OCI-LY7 (cell line): Measurements from ENCODE around the gene C11orf97. TPM values are rescaled to one million over a fixed set of nuclear protein-coding genes. Genes with fewer than 3 reads are reported as not detected.
"Not testable (repeated sequence)": the region's sequence is repeated elsewhere in the genome, so short reads cannot be mapped to it uniquely, and the experiment has no call there.

ENCODE experiments used
- BruUV-seq: library from RNA; stranded (reverse); fragments of 400-500 nt; replicated peaks from 2 replicates; lab custom pipeline; 2021; lab: Mats Ljungman, UMichigan
- CTCF ChIA-PET: fragments of 300-600 bp; sonication (Branson Sonifier 250); formaldehyde crosslinking; loops from one replicate; lab custom pipeline; 2022; ENCODE audit warnings: antibody characterized with exemption; ENCODE audit not compliant: unreplicated experiment; lab: Charles Lee
- POLR2A ChIA-PET: fragments of 300-600 bp; sonication (Branson Sonifier 250); formaldehyde crosslinking; loops from one replicate; lab custom pipeline; 2022; ENCODE audit warnings: antibody characterized with exemption; lab: Charles Lee
- DNase-seq: peaks from one replicate; pipeline ENCODE4 v3.0.0-alpha.2; 2015; ENCODE audit warnings: low spot score
- H2AFZ ChIP-seq: fragments of 200-600 bp; sonication (generic), shearing (Covaris generic); 2 replicates; pipeline ENCODE4 v1.6.1; 2014; ENCODE audit warnings: mild to moderate bottlenecking, antibody characterized with exemption, low read length, moderate library complexity
- H3K27ac ChIP-seq: fragments of 200-600 bp; sonication (generic); 2 replicates; pipeline ENCODE4 v1.5.1; 2014; ENCODE audit warnings: mixed run types, low read depth, mild to moderate bottlenecking, moderate library complexity, low read length, inconsistent platforms; ENCODE audit not compliant: poor library complexity, severe bottlenecking
- H3K36me3 ChIP-seq: fragments of 200-600 bp; sonication (generic); 2 replicates; pipeline ENCODE4 v1.6.1; 2014; ENCODE audit warnings: mild to moderate bottlenecking, antibody characterized with exemption, low read length, moderate library complexity, mixed read lengths; ENCODE audit not compliant: insufficient read depth
- H3K4me1 ChIP-seq: fragments of 200-600 bp; sonication (generic); 2 replicates; pipeline ENCODE4 v1.5.1; 2014; ENCODE audit warnings: mild to moderate bottlenecking, low read length; ENCODE audit not compliant: insufficient read depth, poor library complexity, severe bottlenecking
- H3K4me2 ChIP-seq: fragments of 200-600 bp; sonication (generic); 2 replicates; pipeline ENCODE4 v1.6.1; 2014; ENCODE audit warnings: mild to moderate bottlenecking, low read length
- H3K4me3 ChIP-seq: fragments of 200-600 bp; sonication (generic); 2 replicates; pipeline ENCODE4 v1.5.1; 2014; ENCODE audit warnings: mild to moderate bottlenecking, low read depth, low read length; ENCODE audit not compliant: poor library complexity, severe bottlenecking
- H3K79me2 ChIP-seq: fragments of 200-600 bp; sonication (generic); 2 replicates; pipeline ENCODE4 v1.6.1; 2016; ENCODE audit warnings: low read depth, mild to moderate bottlenecking, low read length, moderate library complexity, mixed read lengths; ENCODE audit not compliant: insufficient read depth
- H3K9me2 ChIP-seq: fragments of 200-600 bp; sonication (generic); 2 replicates; pipeline ENCODE4 v1.6.1; 2016; ENCODE audit warnings: mild to moderate bottlenecking, low read length, mixed read lengths; ENCODE audit not compliant: insufficient read depth
- H3K9me3 ChIP-seq: fragments of 200-600 bp; sonication (generic); 2 replicates; pipeline ENCODE4 v1.6.1; 2014; ENCODE audit warnings: mild to moderate bottlenecking, mixed run types, low read length, mixed read lengths
- H4K20me1 ChIP-seq: fragments of 200-600 bp; sonication (generic); 2 replicates; pipeline ENCODE4 v1.6.1; 2014; ENCODE audit warnings: mild to moderate bottlenecking, antibody characterized with exemption, low read length, moderate library complexity, mixed read lengths; ENCODE audit not compliant: insufficient read depth
- EZH2phosphoT487 ChIP-seq: fragments of 200-600 bp; sonication (generic); IDR thresholded peaks from 2 replicates; pipeline ENCODE4 v1.6.1; 2018; ENCODE audit warnings: low read depth, borderline replicate concordance, mild to moderate bottlenecking, mixed run types, antibody characterized with exemption, low read length, moderate library complexity, mixed read lengths
- intact Hi-C: fragments of 100-400 bp; cut with micrococcal nuclease; formaldehyde crosslinking; loops from one replicate; pipeline ENCODE4 v1.10.0; 2022; ENCODE audit not compliant: unreplicated experiment
- total RNA-seq, 2 experiments: library from RNA; depleted of rRNA in 1 of 2; stranded (reverse); fragments of >200 nt in 1 of 2; shearing (Covaris generic) in 1 of 2; gene quantifications; 2 replicates each; pipeline ENCODE4 v1.2.3, GENCODE V29; 2014 to 2022
- TF ChIP-seq, protein P1 (sequence below): fragments of 200-600 bp; sonication (generic); conservative IDR thresholded peaks from 2 replicates; pipeline ENCODE4 v1.5.1; 2014; ENCODE audit warnings: mild to moderate bottlenecking, antibody characterized with exemption, low read length, moderate library complexity, mixed read lengths

The C11orf97 gene
- total RNA-seq, 2 experiments from 2014 or later: not detected

DNA sequence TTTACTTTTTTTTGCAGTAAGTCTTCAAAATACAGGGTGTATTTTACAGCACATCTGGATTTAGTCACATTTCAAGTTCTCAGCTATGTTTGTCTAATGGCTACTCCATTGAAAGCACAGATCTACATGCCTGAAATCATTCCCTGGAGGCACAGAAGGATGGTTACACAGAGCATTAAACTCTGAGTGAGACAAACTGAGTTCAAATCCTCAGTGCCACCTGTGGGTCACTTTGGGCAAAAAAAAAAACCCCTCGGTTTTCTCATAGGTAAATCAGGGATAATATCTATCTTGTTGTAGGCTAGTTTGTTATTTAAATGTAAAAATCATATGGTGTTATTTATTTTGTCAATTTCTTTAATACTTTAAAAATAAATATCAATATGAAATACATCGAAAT lies 10.7 kb upstream of the C11orf97 start:
- ChIA-PET POLR2A (interaction anchor here (0.6 to 0.9 kb wide), 5 partner anchors 9 to 761 kb away, joined by 3 to 5 read pairs (median 3); no protein-coding TSS in a partner anchor), CTCF (no interaction called here)
- Histone ChIP-seq H3K4me1 (no peaks in the 10 kb centered on the region), H3K9me3 (no peaks in the 10 kb centered on the region), H3K4me3 (no peak overlapping the region), H2AFZ (no peak overlapping the region), H3K36me3 (peaks cover 46% of the 10 kb centered on the region), H3K79me2 (no peaks in the 10 kb centered on the region), H3K27ac (no peak overlapping the region), H3K4me2 (no peak overlapping the region), H4K20me1 (no peaks in the 10 kb centered on the region; the same call in 1 of the 2 replicates), H3K9me2 (no peaks in the 10 kb centered on the region)
- intact Hi-C loops: loop anchor here (10.0 kb wide), 1 partner anchor 577 kb away; no protein-coding TSS in a partner anchor
- TF ChIP-seq, protein P1, sequence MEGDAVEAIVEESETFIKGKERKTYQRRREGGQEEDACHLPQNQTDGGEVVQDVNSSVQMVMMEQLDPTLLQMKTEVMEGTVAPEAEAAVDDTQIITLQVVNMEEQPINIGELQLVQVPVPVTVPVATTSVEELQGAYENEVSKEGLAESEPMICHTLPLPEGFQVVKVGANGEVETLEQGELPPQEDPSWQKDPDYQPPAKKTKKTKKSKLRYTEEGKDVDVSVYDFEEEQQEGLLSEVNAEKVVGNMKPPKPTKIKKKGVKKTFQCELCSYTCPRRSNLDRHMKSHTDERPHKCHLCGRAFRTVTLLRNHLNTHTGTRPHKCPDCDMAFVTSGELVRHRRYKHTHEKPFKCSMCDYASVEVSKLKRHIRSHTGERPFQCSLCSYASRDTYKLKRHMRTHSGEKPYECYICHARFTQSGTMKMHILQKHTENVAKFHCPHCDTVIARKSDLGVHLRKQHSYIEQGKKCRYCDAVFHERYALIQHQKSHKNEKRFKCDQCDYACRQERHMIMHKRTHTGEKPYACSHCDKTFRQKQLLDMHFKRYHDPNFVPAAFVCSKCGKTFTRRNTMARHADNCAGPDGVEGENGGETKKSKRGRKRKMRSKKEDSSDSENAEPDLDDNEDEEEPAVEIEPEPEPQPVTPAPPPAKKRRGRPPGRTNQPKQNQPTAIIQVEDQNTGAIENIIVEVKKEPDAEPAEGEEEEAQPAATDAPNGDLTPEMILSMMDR: 0 out of 2 replicates have a peak, but pooled peaks have one; percentile 23
- no peak for TF ChIP-seq EZH2phosphoT487
- BruUV-seq: no TSS peak
- DNase-seq: no peak

DNA sequence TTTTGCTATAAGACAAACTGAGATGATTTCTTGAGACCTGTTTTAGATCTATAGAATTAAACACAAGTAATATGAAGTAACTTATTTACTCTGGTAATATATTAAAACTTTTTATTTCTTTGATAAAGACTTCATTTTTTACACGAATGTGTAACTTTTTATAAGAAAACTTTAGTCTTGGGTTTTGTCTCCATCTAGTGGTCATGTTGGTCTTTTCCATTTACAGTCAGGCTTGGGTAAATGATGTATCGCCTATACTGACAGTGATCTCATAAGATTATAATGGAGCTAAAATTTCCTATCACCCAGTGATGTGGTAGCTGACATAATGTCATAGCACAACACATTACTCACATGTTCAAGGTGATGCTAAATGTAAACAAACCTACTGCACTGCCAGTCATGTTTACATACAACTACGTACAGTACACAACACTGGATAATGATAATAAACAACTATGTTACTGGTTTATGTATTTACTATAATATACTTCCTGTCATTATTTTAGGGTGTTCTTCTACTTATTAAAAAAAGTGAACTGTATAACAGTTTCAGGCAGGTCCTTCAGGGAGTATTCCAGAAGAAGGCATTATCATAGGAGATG lies 7.5 kb upstream of the C11orf97 start:
- Histone ChIP-seq H3K9me2 (no peaks in the 10 kb centered on the region), H3K4me2 (no peak overlapping the region), H3K4me3 (no peak overlapping the region), H4K20me1 (no peaks in the 10 kb centered on the region; the same call in 1 of the 2 replicates), H2AFZ (no peak overlapping the region), H3K79me2 (no peaks in the 10 kb centered on the region), H3K4me1 (no peaks in the 10 kb centered on the region), H3K36me3 (peaks cover 14% of the 10 kb centered on the region), H3K9me3 (no peaks in the 10 kb centered on the region), H3K27ac (no peak overlapping the region)
- ChIA-PET CTCF (interaction anchor here (0.5 kb wide), 1 partner anchor 468 kb away, joined by 4 read pairs; the partner anchor contains the start of gene CWC15), POLR2A (interaction anchor here (0.6 to 1.0 kb wide), 3 partner anchors 11 to 606 kb away, joined by 3 to 4 read pairs (median 4); partner anchors contain the start of genes ANKRD49 and MRE11)
- TF ChIP-seq, protein P1: peak; percentile 92
- TF ChIP-seq EZH2phosphoT487: no peak
- BruUV-seq: no TSS peak
- intact Hi-C loops: loop anchor here (1.0 to 10.0 kb wide), 3 partner anchors 180 to 580 kb away; no protein-coding TSS in a partner anchor
- peak; percentile 64 for DNase-seq

DNA sequence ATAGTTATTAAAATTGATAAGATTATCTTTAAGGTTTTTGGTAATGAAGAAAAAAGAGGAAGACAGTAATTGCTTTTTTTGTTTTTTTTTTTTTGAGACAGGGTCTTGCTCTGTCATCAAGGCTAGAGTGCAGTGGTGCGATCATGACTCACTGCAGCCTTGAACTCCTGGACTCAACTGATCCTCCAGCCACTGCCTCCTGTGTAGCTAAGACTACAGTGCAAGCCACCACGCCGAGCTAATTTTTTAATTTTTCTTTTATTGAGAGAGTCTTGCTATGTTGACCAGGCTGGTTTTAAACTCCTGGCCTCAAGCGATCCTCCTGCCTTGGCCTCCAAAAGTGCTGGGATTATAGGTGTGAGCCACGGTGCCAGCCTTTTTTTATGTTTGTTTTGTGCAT lies 5.7 kb upstream of the C11orf97 start:
- H3K4me2 ChIP-seq, H3K27ac ChIP-seq, H3K9me3 ChIP-seq, H3K4me1 ChIP-seq, BruUV-seq, H4K20me1 ChIP-seq, H3K9me2 ChIP-seq, H3K4me3 ChIP-seq, CTCF ChIA-PET, H3K79me2 ChIP-seq, H2AFZ ChIP-seq, DNase-seq, H3K36me3 ChIP-seq, POLR2A ChIA-PET: not testable (repeated sequence)
- intact Hi-C loops: loop anchor here (10.0 kb wide), 1 partner anchor 582 kb away; no protein-coding TSS in a partner anchor
